HG03280 (cell line): ENCODE measurements around the gene PPP1R1B.

ENCODE experiments used
- ATAC-seq: cut with Tn5 transposase; IDR thresholded peaks from one replicate; pipeline ENCODE4 v1.9.1; 2021; ENCODE audit warnings: mild to moderate bottlenecking, moderate library complexity; ENCODE audit not compliant: unreplicated experiment

Gene PPP1R1B

GRCh38 chr17:39631403-39631802 lies 4.7 kb downstream of the PPP1R1B start:
- ATAC-seq: no peak

- no peak for ATAC-seq
Observed at GRCh38 chr17:39632153-39632941, 5.6 kb downstream of the PPP1R1B start.

GRCh38 chr17:39633570-39634183 lies 6.9 kb downstream of the PPP1R1B start:
- no peak for ATAC-seq

GRCh38 chr17:39634384-39634871 lies 7.7 kb downstream of the PPP1R1B start:
- no peak for ATAC-seq

- ATAC-seq: no peak
Observed at GRCh38 chr17:39635614-39636176, 8.9 kb downstream of the PPP1R1B start.

GRCh38 chr17:39636587-39636926 lies 9.8 kb downstream of the PPP1R1B start:
- ATAC-seq: peak; percentile 6

- peak; percentile 85 for ATAC-seq
Observed at GRCh38 chr17:39636927-39637736, 10.4 kb downstream of the PPP1R1B start, which contains the start of gene STARD3. STARD3 (plus strand) TSS chr17:39637144; CDS start chr17:39653532, 16,388 bp downstream.

GRCh38 chr17:39638317-39638716 lies 11.6 kb downstream of the PPP1R1B start:
- ATAC-seq: no peak

- no peak for ATAC-seq
Observed at GRCh38 chr17:39639043-39639442, 12.3 kb downstream of the PPP1R1B start.

- no peak for ATAC-seq
Observed at GRCh38 chr17:39639566-39640458, 13.1 kb downstream of the PPP1R1B start.

GRCh38 chr17:39640591-39641031 lies 13.9 kb downstream of the PPP1R1B start:
- no peak for ATAC-seq

- no peak for ATAC-seq
Observed at GRCh38 chr17:39641097-39641496, 14.3 kb downstream of the PPP1R1B start.

- ATAC-seq: no peak
Observed at GRCh38 chr17:39641883-39642282, 15.1 kb downstream of the PPP1R1B start.

GRCh38 chr17:39642291-39643074 lies 15.7 kb downstream of the PPP1R1B start:
- ATAC-seq: no peak

GRCh38 chr17:39643271-39643670 lies 16.5 kb downstream of the PPP1R1B start:
- ATAC-seq: no peak

- ATAC-seq: no peak
Observed at GRCh38 chr17:39647256-39647655, 20.5 kb downstream of the PPP1R1B start.

GRCh38 chr17:39648616-39649366 lies 22.0 kb downstream of the PPP1R1B start:
- ATAC-seq: no peak

- no peak for ATAC-seq
Observed at GRCh38 chr17:39650121-39650579, 23.4 kb downstream of the PPP1R1B start.
